KMS-11 (cell line): ENCODE data around the gene HSPB3.
"Not testable (repeated sequence)": the region's sequence is repeated elsewhere in the genome, so short reads cannot be mapped to it uniquely, and the experiment has no call there.

Experiments
- H2AFZ ChIP-seq: fragments of 200-600 bp; sonication (generic); 2 replicates; pipeline ENCODE4 v1.6.1; 2016; ENCODE audit warnings: antibody characterized with exemption, mixed run types, low read depth
- H3K27ac ChIP-seq: fragments of 200-600 bp; sonication (generic); 2 replicates; pipeline ENCODE4 v1.6.1; 2016; ENCODE audit warnings: mild to moderate bottlenecking, mixed run types
- H3K27me3 ChIP-seq: fragments of 200-600 bp; sonication (generic); 2 replicates; pipeline ENCODE4 v1.6.1; 2017; ENCODE audit warnings: mild to moderate bottlenecking, low read depth, mixed run types, moderate library complexity; ENCODE audit not compliant: insufficient read depth
- H3K36me3 ChIP-seq: fragments of 200-600 bp; sonication (generic); 2 replicates; pipeline ENCODE4 v1.6.1; 2017; ENCODE audit warnings: mild to moderate bottlenecking, mixed run types; ENCODE audit not compliant: insufficient read depth
- H3K4me1 ChIP-seq: fragments of 200-600 bp; sonication (generic); 2 replicates; pipeline ENCODE4 v1.6.1; 2016; ENCODE audit warnings: mild to moderate bottlenecking, low read depth, mixed run types; ENCODE audit not compliant: poor library complexity, severe bottlenecking
- H3K4me2 ChIP-seq: fragments of 200-600 bp; sonication (generic); 2 replicates; pipeline ENCODE4 v1.7.0; 2016; ENCODE audit warnings: mild to moderate bottlenecking, mixed run types
- H3K4me3 ChIP-seq: fragments of 200-600 bp; sonication (generic); IDR thresholded peaks from 2 replicates; pipeline ENCODE4 v1.6.1; 2017; ENCODE audit warnings: low read depth, low read length, mixed read lengths; ENCODE audit not compliant: insufficient read depth
- H3K79me2 ChIP-seq: fragments of 200-600 bp; sonication (generic); 2 replicates; pipeline ENCODE4 v1.6.1; 2016; ENCODE audit warnings: low read depth, mixed run types; ENCODE audit not compliant: insufficient read depth
- H3K9ac ChIP-seq: fragments of 200-600 bp; sonication (generic); 2 replicates; pipeline ENCODE4 v1.6.1; 2016; ENCODE audit warnings: mild to moderate bottlenecking, mixed run types
- H4K20me1 ChIP-seq: fragments of 200-600 bp; sonication (generic); 2 replicates; pipeline ENCODE4 v1.6.1; 2016; ENCODE audit warnings: mild to moderate bottlenecking, mixed run types; ENCODE audit not compliant: insufficient read depth
- TF ChIP-seq, protein P1 (sequence below): fragments of 200-600 bp; sonication (generic); conservative IDR thresholded peaks from 2 replicates; pipeline ENCODE4 v1.6.1; 2017; ENCODE audit warnings: low read depth, mild to moderate bottlenecking, antibody characterized with exemption, low read length, moderate library complexity, mixed read lengths

Gene HSPB3

GRCh38 chr5:54426209-54426608 lies 29.3 kb upstream of the HSPB3 start:
- no peaks in the 10 kb centered on the region for H3K79me2 ChIP-seq
- no peaks in the 10 kb centered on the region for H3K4me1 ChIP-seq
- no peaks in the 10 kb centered on the region for H4K20me1 ChIP-seq
- no peak overlapping the region for H3K4me2 ChIP-seq
- no peaks in the 10 kb centered on the region for H3K27me3 ChIP-seq
- H3K9ac ChIP-seq, result no peak overlapping the region
- H2AFZ ChIP-seq, result no peak overlapping the region
- H3K27ac ChIP-seq, result no peak overlapping the region
- no peak overlapping the region for H3K4me3 ChIP-seq
- TF ChIP-seq, protein P1, sequence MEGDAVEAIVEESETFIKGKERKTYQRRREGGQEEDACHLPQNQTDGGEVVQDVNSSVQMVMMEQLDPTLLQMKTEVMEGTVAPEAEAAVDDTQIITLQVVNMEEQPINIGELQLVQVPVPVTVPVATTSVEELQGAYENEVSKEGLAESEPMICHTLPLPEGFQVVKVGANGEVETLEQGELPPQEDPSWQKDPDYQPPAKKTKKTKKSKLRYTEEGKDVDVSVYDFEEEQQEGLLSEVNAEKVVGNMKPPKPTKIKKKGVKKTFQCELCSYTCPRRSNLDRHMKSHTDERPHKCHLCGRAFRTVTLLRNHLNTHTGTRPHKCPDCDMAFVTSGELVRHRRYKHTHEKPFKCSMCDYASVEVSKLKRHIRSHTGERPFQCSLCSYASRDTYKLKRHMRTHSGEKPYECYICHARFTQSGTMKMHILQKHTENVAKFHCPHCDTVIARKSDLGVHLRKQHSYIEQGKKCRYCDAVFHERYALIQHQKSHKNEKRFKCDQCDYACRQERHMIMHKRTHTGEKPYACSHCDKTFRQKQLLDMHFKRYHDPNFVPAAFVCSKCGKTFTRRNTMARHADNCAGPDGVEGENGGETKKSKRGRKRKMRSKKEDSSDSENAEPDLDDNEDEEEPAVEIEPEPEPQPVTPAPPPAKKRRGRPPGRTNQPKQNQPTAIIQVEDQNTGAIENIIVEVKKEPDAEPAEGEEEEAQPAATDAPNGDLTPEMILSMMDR, result no peak
- H3K36me3 ChIP-seq, result no peaks in the 10 kb centered on the region

DNA sequence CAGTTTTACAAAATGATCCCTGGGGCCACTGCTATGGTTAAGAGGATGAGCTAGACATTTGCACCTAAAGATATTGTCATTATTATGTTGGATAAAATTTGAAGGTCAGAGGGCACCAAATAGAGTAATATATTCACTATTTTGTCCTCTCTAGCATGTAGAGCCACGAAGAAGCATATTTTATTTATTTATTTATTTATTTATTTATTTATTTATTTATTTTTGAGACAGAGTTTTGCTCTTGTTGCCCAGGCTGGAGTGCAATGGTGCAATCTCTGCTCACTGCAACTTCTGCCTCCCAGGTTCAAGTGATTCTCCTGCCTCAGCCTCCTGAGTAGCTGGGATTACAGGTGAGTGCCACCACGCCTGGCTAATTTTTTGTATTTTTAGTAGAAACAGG lies 20.8 kb upstream of the HSPB3 start:
- H3K27me3 ChIP-seq, H3K9ac ChIP-seq, H3K79me2 ChIP-seq, H3K27ac ChIP-seq, H3K4me2 ChIP-seq, H3K36me3 ChIP-seq, H3K4me1 ChIP-seq, H3K4me3 ChIP-seq, H2AFZ ChIP-seq, H4K20me1 ChIP-seq: not testable (repeated sequence)

DNA sequence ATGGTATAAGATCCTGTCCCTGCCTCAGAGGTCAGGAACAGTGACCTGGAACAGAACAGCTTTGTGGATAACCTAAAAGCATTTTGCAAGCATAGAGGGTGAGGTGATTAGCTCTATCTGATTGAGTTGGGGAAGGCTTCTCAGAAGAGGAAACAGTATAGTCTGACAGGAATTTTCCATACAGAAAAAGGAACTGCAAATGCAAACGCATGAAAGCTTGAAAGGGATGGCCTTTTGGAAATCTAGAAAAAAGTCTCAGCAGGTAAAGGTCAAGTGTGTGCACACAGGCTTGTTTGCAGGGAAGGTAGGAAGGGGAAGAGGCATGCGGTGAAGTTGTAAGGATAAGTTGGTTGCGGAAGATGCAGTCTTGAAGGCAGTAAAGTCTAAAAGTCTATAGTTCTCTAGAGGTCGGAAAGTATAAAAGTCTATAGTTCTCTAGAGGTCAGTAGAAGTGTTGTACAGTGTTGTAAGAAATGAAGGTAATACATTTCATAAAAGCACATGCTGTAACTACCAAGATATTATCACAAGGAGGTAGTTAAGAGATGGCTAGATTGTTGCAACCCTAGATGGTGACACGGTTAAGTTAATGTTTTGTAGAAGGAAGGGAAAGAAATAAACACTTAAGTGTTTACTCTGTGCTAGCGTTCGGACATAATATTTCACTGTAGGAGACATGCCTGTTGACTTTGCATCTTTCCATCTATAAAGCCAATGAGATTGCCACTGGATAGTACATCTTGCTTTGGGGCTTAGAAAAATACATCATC lies 16.7 kb upstream of the HSPB3 start:
- Histone ChIP-seq H3K9ac (no peak overlapping the region), H3K36me3 (no peaks in the 10 kb centered on the region), H3K27me3 (no peaks in the 10 kb centered on the region), H3K4me2 (no peak overlapping the region), H3K79me2 (no peaks in the 10 kb centered on the region), H2AFZ (no peak overlapping the region), H3K27ac (no peak overlapping the region), H4K20me1 (no peaks in the 10 kb centered on the region), H3K4me1 (peaks cover 16% of the 10 kb centered on the region), H3K4me3 (no peak overlapping the region)
- TF ChIP-seq, protein P1, result no peak

DNA sequence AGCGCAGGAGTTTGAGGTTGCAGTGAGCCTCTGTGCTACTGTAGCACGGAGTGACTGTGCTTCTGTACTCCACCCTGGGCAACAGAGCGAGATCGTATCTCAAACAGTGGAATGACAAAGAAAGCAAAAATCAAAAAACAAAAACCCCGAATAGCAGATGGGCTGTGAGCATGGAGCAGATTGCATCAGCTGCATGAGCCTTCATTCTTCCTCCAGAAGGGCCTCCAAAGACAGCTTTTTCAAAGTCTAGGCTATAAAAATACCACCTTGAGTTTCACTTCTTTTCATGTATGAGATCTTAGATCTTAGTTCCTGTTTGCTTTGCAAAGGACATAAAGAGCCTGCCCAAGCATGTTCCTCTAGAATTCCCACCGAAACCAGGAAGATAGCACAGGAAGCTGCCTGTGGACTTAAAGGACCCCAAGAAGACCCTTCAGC lies 15.0 kb upstream of the HSPB3 start:
- H3K27me3 ChIP-seq, result no peaks in the 10 kb centered on the region
- H3K4me1 ChIP-seq, result peaks cover 16% of the 10 kb centered on the region
- H3K36me3 ChIP-seq, result no peaks in the 10 kb centered on the region
- H4K20me1 ChIP-seq, result no peaks in the 10 kb centered on the region
- no peak overlapping the region for H3K4me3 ChIP-seq
- TF ChIP-seq, protein P1, result no peak
- no peak overlapping the region; the same call in 1 of the 2 replicates for H3K4me2 ChIP-seq
- H3K9ac ChIP-seq, result no peak overlapping the region
- peak overlapping the region; percentile 19; the same call in 1 of the 2 replicates for H3K27ac ChIP-seq
- H2AFZ ChIP-seq, result no peak overlapping the region; the same call in 1 of the 2 replicates
- H3K79me2 ChIP-seq, result no peaks in the 10 kb centered on the region

DNA sequence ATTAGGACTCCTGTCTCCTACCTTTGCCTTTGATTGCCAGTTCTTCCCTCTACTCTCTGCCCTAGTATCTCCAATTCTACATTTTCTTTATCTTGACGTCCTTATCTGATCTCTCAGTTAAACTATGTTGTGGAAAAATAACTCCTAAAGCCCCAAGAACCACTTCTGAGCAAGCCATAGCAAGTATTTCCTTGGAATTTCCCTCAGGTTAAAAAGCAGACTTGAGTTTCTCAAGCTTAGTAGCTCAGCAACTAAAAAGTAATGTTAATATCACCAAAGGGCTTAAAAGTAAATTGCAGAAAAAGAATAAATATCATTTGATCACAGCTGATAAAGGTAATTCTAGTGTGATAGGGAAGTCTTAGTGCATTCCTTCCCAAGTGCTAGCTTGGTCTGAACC lies 13.2 kb upstream of the HSPB3 start:
- Histone ChIP-seq H3K9ac (no peak overlapping the region), H3K27ac (no peak overlapping the region), H4K20me1 (no peaks in the 10 kb centered on the region), H3K4me2 (no peak overlapping the region), H3K36me3 (no peaks in the 10 kb centered on the region), H3K4me1 (peaks cover 16% of the 10 kb centered on the region), H3K4me3 (no peak overlapping the region), H2AFZ (no peak overlapping the region), H3K79me2 (no peaks in the 10 kb centered on the region), H3K27me3 (no peaks in the 10 kb centered on the region)
- TF ChIP-seq, protein P1, result no peak
